GM21619 (cell line): ENCODE data around the gene F5.

Experiments used
- ATAC-seq: cut with Tn5 transposase; IDR thresholded peaks from one replicate; pipeline ENCODE4 v1.9.1; 2021; ENCODE audit not compliant: unreplicated experiment

F5 gene

GRCh38 chr1:169588785-169589485 lies 2.7 kb upstream of the F5 start:
- ATAC-seq, result no peak

DNA sequence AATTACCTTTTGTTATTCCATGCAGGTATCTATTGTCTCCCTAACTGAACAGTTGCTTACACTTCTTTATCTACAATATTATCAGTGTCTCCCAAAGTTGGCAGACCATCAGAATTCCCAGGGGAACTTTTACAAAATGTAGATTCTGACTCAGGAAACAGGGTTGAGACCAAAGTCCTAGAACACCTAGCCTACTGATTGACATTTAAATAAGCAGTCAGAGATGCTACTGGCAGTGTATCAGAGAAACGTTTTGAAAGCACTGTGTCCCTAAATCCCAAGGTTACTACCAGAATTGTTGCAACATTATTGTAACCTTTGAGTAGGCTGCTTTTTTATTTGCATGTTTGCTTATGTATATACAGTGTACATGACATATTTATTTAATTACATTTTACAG lies 1.8 kb upstream of the F5 start:
- ATAC-seq, result no peak

GRCh38 chr1:169586067-169586394 lies 250 bp downstream of the F5 start:
- ATAC-seq, result no peak

DNA sequence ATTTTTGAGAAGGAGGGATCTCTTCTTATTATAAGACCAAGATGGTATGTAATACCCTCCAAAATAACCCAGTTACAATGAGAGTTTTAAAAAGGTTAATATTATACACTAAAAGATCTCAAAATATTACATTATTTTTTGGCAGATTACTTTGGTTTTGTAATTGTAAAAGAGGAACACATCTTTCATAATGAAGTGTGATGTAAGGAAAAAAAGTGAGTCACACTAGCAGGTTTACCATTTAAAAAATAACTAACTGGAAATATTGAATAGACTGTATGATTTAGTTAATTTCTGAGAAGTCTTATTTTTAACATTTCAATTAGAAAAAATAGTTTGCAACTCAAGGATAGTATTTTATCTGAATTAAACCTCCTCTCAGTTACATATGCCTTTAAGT lies 1.1 kb downstream of the F5 start:
- no peak for ATAC-seq

GRCh38 chr1:169584483-169585144 lies 1.7 kb downstream of the F5 start:
- no peak for ATAC-seq

DNA sequence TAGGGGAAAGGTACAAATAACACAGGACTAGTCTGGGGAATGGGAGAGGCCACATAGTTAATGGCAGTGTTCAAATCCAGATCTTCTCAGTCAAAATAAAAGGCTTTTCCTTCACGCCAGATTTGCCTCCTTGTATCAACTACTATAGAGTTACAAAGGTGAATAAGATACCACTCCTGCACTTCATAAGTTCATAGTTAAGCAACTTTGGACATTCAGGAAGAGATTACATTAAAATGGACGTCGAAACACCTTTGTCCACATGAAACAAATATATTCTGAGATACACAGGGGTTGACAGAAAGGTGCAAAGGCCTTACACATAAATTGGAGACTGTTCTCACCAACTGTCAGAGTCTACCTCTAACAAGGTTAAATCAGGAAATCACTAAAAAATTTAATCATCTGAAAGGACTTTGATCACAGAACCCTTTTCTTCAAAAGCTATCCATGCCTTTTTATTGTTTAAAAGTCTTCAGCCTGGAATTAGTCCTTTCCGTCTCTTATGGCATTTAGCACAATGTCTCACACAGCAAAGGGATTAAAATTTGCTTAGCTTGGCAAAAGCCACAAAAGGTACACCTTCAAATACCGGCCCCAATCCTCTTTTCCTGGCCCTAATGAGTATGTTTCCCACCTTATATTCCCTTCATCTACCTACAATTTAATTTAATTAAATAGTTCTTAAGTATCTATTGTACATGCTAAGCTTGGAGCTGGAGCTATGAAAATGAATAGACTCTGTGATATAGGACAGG lies 8.1 kb downstream of the F5 start:
- ATAC-seq, result no peak

GRCh38 chr1:169576935-169577331 lies 9.3 kb downstream of the F5 start:
- no peak for ATAC-seq

DNA sequence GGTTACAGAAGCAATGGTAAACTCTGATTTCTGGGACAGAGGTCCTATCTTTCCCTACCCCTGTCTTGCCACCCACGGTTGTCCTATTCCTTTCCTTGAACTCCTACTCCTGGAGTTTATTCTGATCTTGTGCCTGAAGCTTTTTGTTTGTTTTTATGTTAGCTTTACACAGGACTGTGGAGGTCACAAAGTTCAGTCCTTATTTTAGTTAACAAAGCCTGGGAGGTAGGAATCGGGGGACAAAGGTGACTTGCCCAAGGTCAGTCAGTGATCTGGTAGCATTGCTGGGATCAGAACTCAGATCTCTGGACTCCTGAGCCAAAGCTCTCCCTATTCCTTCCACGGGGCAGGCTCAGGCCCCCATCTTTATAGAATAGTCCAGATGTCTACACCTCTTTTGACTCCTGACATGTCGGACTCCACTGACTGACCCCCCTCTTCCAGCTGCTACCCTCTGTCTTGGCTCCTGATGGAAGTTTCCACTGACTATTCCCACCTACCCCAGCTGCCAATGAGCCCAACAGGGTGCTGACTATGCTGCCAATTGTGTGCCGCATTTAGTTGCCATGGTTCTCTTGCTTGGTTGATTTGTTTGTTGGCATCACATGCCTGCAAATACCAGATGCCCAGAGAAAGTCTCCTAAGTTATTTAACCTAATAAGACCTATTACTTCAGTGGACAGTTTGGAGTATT lies 9.9 kb downstream of the F5 start:
- no peak for ATAC-seq

DNA sequence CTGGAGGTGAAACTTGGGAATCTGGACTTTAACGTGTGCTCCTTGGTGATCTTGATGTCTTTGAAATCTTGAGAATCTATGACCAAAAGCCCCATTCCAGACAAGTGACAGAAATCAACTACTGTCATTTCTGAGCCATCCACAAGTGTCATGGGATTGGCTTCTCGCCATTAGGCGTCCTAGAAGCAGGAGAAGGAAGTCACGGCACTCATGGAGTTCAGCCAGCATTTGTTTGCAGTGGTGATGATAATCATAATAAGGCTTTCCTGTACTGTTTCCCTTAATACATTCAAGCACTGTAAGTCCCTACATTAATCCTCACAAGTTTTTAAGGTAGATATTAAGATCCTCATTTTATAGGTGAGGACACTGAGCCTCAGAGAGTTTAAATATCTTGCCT lies 11.9 kb downstream of the F5 start:
- no peak for ATAC-seq

DNA sequence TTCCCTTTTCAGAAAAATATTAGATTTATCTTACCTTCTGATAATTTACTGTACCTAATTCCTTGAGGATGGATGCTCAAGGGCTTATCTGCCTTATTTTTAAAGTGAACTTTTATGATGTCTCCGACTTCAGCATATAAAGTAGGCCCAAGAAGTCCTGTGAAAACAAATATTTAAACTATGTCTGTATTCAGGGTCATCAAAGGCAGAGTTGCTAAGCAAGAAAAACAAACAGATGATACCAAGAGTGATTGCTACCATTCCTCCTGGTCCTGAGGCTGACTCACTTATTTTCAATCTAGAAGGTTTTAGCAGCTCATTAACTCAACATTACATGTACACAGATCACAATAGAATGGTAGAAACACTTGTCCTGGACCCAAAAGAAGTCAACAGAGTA lies 14.1 kb downstream of the F5 start:
- no peak for ATAC-seq

GRCh38 chr1:169571450-169571849 lies 14.8 kb downstream of the F5 start:
- no peak for ATAC-seq

- ATAC-seq, result no peak
Measured at GRCh38 chr1:169570172-169570574, 16.1 kb downstream of the F5 start.

DNA sequence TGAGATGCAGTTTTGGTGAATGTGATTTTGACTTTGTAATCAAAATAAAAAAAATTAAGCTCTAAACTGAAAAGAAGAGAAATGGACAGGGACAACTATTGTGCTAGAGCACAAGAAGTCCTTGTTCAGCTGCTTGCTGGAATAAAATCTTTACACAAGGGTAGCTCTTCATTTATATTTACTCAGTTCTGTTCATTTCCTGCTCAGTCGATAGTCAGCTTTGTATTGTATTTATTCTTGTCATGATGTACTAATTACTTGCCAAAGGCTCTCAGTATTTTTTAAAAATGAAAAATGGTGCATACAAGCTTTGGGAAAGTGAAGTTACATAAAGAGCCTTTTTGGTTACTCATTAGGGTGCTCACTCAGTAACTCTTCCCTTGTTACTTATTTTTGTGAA lies 17.8 kb downstream of the F5 start:
- ATAC-seq, result no peak

DNA sequence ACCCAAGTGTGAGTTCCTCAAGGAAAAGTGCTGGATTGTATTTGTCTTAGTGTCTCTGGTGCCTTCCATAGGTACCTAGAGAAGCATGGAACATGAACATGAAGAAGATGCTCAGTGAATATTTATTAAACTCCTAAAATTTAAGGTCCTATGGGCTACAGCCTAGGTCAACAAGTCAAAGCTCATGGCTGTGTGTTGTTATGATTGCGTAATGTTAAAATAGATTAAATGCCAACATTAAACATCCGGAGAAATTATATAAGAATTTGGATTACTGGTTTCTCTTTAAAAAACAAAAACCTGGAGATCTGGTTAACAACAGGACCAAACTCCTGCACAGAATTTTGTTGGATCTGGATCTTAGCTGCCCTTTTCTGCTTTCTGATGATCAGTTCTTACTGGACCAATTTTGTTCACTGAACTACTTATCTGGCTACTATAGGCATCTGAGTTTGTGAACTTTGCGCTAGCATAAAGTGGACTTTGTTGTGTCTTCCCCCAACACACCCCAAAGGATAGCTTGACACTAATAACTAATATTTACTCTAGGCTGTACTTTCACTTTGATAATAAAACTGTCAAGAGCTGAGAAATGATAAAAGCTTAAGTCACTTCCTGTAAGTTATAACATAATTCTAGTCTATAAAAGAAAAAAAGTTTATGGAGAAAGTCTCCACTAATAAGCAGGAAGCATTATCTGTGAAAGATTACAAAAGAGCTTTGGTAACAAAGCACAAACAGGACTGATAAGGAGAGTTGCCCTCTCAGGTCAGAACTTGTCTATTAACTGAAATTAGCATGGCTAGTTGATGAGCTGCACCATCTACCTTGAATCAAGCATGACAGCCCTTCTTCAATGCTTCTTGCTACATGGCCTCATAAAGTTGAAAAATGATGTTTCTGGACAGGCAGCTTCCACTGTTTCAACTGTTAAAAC lies 20.7 kb downstream of the F5 start:
- no peak for ATAC-seq

GRCh38 chr1:169563650-169564049 lies 22.6 kb downstream of the F5 start:
- ATAC-seq, result no peak

DNA sequence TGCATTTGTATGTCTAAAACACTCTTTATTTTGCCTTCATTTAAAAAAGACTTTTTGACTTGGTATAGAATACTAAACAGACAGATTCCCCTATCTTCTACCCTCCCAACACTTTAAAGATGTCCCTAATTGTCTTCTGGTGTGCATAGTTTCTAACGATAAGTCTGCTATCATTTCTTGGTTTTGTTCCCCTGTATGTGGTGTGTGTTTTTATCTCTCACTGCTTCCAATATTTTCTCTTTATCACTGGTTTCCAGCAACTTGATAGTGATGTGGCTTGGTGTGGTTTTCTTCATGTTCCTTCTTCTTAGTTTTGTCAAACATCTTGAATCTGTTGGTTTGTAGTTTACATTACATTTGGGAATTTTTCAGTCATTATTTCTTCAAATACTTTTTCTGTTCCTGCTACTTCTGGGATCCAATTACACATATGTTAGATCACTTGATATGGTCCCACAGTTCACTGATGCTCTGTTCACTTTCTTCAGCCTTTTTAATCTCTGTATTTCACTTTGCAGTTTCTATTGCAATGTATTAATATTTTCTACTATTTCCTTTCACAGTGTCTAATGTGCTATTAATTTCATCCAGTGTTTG lies 23.2 kb downstream of the F5 start:
- ATAC-seq, result no peak

GRCh38 chr1:169561692-169562091 lies 24.6 kb downstream of the F5 start:
- no peak for ATAC-seq

DNA sequence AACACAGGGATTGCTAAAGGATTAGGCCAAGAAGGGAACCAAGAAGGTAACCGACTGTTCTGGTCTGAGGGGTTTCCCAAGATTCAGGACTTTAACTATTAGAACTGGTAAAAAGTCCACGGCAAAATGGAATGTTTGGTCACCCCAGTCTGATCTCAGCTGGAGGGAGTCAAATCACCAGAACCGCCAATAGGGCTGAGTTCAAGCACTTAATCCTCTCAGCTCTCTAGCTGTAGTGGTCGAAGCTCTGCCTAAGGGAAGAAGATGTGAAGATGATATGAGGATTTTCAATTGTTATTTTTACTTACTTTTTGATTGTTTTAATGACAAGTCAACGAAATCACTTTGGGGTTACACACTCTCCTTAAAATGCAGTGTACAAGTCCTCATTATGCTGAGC lies 29.1 kb downstream of the F5 start:
- ATAC-seq, result no peak

GRCh38 chr1:169550294-169550693 lies 36.0 kb downstream of the F5 start:
- no peak for ATAC-seq

GRCh38 chr1:169548282-169548681 lies 38.0 kb downstream of the F5 start:
- ATAC-seq, result no peak
